Ramos (cell line): ENCODE results near the gene KRTAP9-7.
"Not testable (repeated sequence)": the region's sequence is repeated elsewhere in the genome, so short reads cannot be mapped to it uniquely, and the experiment has no call there.

Experiments used
- in situ Hi-C: fragments of 300-500 bp; cut with MboI; formaldehyde crosslinking; loops from one replicate; pipeline ENCODE4 v1.14.3; 2022; ENCODE audit warnings: low sequenced_read_pairs; ENCODE audit not compliant: unreplicated experiment

The KRTAP9-7 gene

GRCh38 chr17:41275648-41276190 is at the start of gene KRTAP9-7:
TSS of gene KRTAP9-7 (plus strand) at chr17:41275698. CDS start at chr17:41275698, 0 bp downstream.
- in situ Hi-C loops: not testable (repeated sequence)

GRCh38 chr17:41226051-41226450 is 49.4 kb upstream of the KRTAP9-7 start:
- in situ Hi-C loops: no loop called here

DNA sequence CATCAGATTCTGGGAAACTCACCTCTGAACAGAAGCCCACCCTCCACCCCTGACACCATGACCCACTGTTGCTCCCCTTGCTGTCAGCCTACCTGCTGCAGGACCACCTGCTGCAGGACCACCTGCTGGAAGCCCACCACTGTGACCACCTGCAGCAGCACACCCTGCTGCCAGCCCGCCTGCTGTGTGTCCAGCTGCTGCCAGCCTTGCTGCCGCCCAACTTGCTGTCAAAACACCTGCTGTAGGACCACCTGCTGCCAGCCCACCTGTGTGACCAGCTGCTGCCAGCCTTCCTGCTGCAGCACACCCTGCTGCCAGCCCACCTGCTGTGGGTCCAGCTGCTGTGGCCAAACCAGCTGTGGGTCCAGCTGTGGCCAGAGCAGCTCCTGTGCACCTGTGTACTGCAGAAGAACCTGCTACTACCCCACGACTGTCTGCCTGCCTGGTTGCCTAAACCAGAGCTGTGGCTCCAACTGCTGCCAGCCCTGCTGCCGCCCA is 48.9 kb upstream of the KRTAP9-7 start, which contains the start of gene KRTAP9-2:
Gene KRTAP9-2 (plus strand): TSS at position 51 of the 498 bp plus-strand sequence. CDS start 7 bp downstream, at position 58.
- in situ Hi-C loops: not testable (repeated sequence)

DNA sequence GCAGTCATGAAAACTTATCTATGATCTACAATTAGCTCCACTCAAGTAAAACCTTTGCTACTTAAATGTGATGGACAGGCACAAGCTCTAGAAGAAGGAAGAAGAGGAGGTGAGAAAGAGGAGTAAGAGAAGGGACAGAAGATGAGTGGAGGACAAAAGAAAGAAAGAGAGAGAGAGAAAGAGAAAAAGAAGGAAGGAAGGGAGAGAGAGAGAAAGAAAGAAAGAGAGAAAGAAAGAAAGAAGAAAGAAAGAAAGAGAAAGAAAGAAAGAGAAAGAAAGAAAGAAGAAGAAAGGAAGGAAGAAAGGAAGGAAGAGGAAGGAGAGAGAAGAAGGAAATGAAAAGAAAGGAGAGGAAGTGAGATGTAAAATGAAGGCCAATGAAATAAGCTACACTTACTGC is 45.4 kb upstream of the KRTAP9-7 start:
- in situ Hi-C loops: no loop called here

GRCh38 chr17:41231731-41232130 is 43.8 kb upstream of the KRTAP9-7 start:
- in situ Hi-C loops: no loop called here

DNA sequence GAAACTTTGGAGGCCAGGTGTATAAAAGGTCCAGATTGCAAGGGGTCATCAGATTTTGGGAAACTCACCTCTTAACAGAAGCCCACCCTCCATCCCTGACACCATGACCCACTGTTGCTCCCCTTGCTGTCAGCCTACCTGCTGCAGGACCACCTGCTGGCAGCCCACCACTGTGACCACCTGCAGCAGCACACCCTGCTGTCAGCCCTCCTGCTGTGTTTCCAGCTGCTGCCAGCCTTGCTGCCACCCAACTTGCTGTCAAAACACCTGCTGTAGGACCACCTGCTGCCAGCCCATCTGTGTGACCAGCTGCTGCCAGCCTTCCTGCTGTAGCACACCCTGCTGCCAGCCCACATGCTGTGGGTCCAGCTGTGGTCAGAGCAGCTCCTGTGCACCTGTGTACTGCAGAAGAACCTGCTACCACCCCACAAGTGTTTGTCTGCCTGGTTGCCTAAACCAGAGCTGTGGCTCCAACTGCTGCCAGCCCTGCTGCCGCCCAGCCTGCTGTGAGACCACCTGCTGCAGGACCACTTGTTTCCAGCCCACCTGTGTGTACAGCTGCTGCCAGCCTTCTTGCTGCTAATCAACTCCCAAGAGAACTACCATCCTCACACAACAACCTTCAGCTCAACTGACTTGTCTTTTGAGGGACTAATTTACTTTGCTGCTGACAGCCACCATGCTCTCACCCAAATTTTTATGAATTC is 42.9 kb upstream of the KRTAP9-7 start, which contains the start of gene KRTAP9-3:
Gene KRTAP9-3 (plus strand): TSS at position 51 of the 707 bp plus-strand sequence. CDS start 53 bp downstream, at position 104.
- in situ Hi-C loops: not testable (repeated sequence)

- in situ Hi-C loops: not testable (repeated sequence)
Observed at GRCh38 chr17:41237116-41237515, 38.4 kb upstream of the KRTAP9-7 start.

GRCh38 chr17:41237949-41238437 is 37.5 kb upstream of the KRTAP9-7 start, which contains the start of gene KRTAP9-8:
TSS of gene KRTAP9-8 (plus strand) at chr17:41237999. CDS start at chr17:41238052, 53 bp downstream.
- in situ Hi-C loops: not testable (repeated sequence)

DNA sequence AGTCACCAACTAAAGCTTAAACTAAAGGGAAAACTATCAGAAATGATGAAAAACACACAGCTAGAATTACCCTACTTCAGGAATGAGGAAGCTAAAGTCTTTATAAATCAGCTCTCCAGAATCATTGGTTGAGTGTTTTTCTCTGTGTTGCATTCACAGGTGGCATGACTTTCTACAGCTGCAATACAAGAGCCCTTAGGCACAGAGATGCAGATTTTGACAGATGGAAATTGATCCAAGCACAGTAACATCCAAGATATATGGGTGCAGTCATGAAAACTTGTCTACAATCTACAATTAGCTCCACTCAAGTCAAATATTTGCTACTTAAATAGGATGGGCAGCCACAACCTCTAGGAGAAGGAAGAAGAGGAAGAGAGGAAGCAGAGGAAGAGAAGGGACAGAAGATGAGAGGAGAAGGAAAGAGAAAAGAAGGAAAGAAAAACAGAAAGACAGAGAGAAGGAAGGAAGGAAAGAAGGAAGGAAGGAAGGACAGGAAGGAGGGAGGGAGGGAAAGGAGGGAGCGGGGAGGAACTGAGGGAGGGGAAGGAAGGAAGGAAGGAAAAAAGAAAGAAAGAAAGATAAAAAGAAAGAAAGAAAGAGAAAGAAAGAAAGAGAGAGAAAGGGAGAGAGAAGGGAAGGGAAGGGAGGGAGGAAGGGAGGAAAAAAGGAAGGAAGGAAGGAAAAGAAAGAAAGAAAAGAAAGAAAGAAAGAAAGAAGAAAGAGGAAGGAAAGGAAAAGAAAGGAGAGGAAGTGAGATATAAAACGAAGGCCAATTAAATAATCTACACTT is 28.3 kb upstream of the KRTAP9-7 start:
- in situ Hi-C loops: not testable (repeated sequence)

DNA sequence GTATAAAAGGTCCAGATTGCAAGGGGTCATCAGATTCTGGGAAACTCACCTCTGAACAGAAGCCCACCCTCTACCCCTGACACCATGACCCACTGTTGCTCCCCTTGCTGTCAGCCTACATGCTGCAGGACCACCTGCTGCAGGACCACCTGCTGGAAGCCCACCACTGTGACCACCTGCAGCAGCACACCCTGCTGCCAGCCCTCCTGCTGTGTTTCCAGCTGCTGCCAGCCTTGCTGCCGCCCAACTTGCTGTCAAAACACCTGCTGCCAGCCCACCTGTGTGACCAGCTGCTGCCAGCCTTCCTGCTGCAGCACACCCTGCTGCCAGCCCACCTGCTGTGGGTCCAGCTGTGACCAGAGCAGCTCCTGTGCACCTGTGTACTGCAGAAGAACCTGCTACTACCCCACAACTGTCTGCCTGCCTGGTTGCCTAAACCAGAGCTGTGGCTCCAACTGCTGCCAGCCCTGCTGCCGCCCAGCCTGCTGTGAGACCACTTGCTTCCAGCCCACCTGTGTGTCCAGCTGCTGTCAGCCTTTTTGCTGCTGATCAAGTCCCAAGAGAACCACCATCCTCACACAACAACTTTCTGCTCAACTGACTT is 25.8 kb upstream of the KRTAP9-7 start, which contains the start of gene KRTAP9-4:
Gene KRTAP9-4 (plus strand): TSS at position 51 of the 604 bp plus-strand sequence. CDS start 34 bp downstream, at position 85.
- in situ Hi-C loops: not testable (repeated sequence)

DNA sequence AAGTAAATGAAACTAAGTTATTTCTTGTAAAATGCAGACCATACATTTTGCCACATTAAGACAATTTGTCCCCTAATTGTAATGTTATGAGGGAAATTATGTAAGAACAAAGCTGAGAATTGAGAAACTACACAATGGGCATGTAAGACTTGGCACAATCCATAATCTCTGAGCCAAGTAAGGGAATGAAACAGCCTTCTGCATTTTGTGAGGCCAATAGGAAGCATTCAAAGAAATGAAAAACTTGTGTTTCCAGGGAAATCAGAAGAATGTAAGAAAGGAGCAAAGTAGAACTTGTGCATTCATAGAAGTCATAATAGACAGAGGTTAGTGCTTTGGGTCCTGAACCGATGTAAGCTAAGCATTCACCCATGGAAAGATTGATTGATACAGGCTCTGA is 24.2 kb upstream of the KRTAP9-7 start:
- in situ Hi-C loops: no loop called here

DNA sequence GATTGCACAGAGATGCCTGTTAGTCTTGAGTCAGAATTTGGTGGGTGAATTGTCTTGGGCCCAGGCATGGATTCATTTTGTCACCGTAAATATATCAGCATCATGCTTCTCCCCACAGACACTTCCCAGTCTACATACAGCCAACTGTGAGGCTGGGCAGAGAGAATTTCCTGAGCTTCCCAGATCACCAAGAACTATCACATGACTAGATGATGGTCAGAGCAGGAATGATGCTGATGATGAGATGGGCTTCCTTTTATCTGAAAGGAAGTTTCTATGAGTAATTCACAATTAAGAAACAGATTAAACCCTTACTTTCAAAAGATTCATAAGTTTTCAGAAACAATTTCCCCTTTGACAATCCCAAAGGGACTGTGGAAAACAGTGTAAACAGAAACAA is 20.6 kb upstream of the KRTAP9-7 start:
- in situ Hi-C loops: no loop called here

- in situ Hi-C loops: not testable (repeated sequence)
Observed at GRCh38 chr17:41255381-41256290, 19.9 kb upstream of the KRTAP9-7 start, which contains the start of gene KRTAP9-9. TSS of gene KRTAP9-9 (plus strand) at chr17:41255384.

DNA sequence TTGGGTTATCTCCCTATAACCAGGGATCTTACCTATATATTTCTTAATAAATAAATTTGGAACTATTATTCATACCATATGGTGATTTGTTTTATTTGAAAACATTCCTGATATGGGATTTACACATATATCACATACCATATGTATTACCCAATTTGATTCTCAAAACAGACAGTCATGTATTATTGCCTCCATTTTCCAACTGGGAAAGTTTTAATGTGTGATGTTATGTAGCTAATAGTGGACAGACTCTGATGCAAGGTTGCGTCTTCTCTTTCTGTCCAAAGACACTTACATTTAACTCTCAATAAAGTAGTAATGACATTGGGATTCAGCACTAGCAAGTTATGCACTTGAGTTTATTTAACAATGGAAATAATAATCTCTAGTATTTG is 19.2 kb upstream of the KRTAP9-7 start:
- in situ Hi-C loops: no loop called here

DNA sequence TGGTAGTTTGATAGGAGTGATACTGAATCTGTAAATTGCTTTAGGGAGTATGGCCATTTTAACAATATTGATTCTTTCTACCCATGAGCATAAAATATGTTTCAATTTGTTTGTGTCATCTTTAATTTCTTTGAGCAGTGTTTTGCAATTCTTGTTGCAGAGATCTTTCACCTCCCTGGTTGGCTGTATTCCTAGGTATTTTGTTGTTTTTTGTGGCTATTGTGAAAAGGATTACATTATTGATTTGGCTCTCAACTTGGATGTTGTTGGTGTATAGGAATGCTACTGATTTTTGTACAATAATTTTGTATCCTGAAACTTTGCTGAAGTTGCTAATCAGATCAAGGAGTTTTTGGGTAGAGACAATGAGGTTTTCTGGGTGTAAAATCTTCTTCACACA is 17.1 kb upstream of the KRTAP9-7 start:
- in situ Hi-C loops: no loop called here

GRCh38 chr17:41263212-41263611 is 12.3 kb upstream of the KRTAP9-7 start:
- in situ Hi-C loops: no loop called here

GRCh38 chr17:41264599-41264998 is 10.9 kb upstream of the KRTAP9-7 start:
- in situ Hi-C loops: no loop called here

GRCh38 chr17:41265078-41265477 is 10.4 kb upstream of the KRTAP9-7 start, which contains the start of gene KRTAP9-6:
TSS of gene KRTAP9-6 (plus strand) at chr17:41265378. CDS start at chr17:41265378, 0 bp downstream.
- in situ Hi-C loops: no loop called here

DNA sequence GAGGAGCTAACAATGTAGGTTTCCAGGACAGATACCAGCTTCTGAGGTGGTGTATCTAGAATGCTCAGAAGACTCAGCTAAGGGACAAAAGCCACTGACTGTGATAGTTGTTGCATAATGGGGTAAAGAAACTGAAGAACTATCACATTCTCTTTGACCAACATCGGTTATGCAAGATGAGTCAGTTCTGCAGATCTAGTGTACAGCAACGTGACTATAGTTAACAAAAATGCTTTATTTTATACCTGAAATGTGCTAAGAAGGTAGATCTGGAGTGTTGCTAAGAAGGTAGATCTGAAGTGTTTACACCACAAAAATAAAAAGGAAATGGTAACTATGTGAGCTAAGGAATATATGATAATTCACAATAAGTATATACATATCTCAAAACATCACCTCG is 7.8 kb upstream of the KRTAP9-7 start:
- in situ Hi-C loops: no loop called here
